ENCODE results near the gene ECPAS.
"Not testable (repeated sequence)": the region's sequence is repeated elsewhere in the genome, so short reads cannot be mapped to it uniquely, and the experiment has no call there.

Gene ECPAS

GRCh38 chr9:111412280-111412679, 71.9 kb downstream of the ECPAS start:
- DNase-seq, result no peak

- DNase-seq, result no peak
These were observed 72.9 kb downstream of the ECPAS start for GRCh38 chr9:111411266-111411665.

GRCh38 chr9:111407813-111408212, 76.4 kb downstream of the ECPAS start:
- DNase-seq, result no peak

GRCh38 chr9:111405701-111406100, 78.5 kb downstream of the ECPAS start:
- DNase-seq, result no peak

- not testable (repeated sequence) for DNase-seq
These were observed 82.7 kb downstream of the ECPAS start for GRCh38 chr9:111401486-111401885.

GRCh38 chr9:111400564-111400898, 83.7 kb downstream of the ECPAS start:
- DNase-seq, result no peak

GRCh38 chr9:111399772-111400563, 84.2 kb downstream of the ECPAS start:
- no peak for DNase-seq

GRCh38 chr9:111399211-111399739, 84.9 kb downstream of the ECPAS start:
- DNase-seq, result no peak

GRCh38 chr9:111393971-111394370, 90.2 kb downstream of the ECPAS start:
- DNase-seq, result no peak

- no peak for DNase-seq
These were observed 94.8 kb downstream of the ECPAS start for GRCh38 chr9:111389406-111389805.

GRCh38 chr9:111386386-111386785, 97.8 kb downstream of the ECPAS start:
- DNase-seq, result no peak

GRCh38 chr9:111381006-111381405, 103.2 kb downstream of the ECPAS start:
- DNase-seq, result no peak

- no peak for DNase-seq
These were observed 108.2 kb downstream of the ECPAS start for GRCh38 chr9:111375817-111376564.

GRCh38 chr9:111375062-111375461, 109.1 kb downstream of the ECPAS start:
- no peak for DNase-seq

GRCh38 chr9:111372297-111372696, 111.9 kb downstream of the ECPAS start:
- DNase-seq, result no peak

- DNase-seq, result no peak
These were observed 117.2 kb downstream of the ECPAS start for GRCh38 chr9:111366978-111367377.

GRCh38 chr9:111362526-111362925, 121.7 kb downstream of the ECPAS start:
- DNase-seq, result no peak

GRCh38 chr9:111360881-111361280, 123.3 kb downstream of the ECPAS start:
- DNase-seq, result no peak

- peak; percentile 53 for DNase-seq
These were observed 127.5 kb downstream of the ECPAS start for GRCh38 chr9:111356481-111357244.

- no peak for DNase-seq
These were observed 131.6 kb downstream of the ECPAS start for GRCh38 chr9:111352545-111352944.

GRCh38 chr9:111350556-111350955, 133.6 kb downstream of the ECPAS start:
- DNase-seq, result no peak

GRCh38 chr9:111349766-111350165, 134.4 kb downstream of the ECPAS start:
- no peak for DNase-seq

- no peak for DNase-seq
These were observed 135.3 kb downstream of the ECPAS start for GRCh38 chr9:111348821-111349271.
